GM12865 (cell line): ENCODE data around the gene RBM33.

Source experiments
- DNase-seq: peaks from one replicate; pipeline ENCODE4 v3.0.0; 2010; ENCODE audit warnings: low read depth
- H3K4me3 ChIP-seq: 2 replicates; pipeline ENCODE4 v1.5.1; 2011; ENCODE audit warnings: mild to moderate bottlenecking, low read depth, low read length, control low read depth
- TF ChIP-seq, protein P1 (sequence below): IDR thresholded peaks from 2 replicates; pipeline ENCODE4 v1.5.1; 2011; ENCODE audit warnings: low read length, control low read depth, low read depth, inconsistent platforms; ENCODE audit not compliant: insufficient read depth; ENCODE audit errors: missing control alignments

Gene RBM33

DNA sequence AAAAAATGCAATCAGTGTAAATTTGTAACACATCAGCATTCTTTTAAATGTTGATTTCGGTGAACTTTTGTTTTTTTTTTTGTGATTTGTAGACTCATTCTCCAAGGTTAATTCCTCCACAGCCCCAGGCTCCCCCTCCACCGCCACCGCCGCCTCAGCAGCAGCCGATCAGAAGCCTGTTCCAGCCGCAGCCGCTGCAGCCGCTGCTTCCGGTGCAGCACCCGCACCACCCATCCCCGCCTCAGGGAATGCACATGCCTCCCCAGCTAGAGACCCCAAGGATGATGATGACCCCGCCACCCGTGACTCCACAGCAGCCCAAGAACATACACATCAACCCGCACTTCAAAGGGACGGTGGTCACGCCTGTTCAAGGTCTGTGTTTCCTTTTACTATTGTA is 66.6 kb downstream of the RBM33 start:
- DNase-seq = no peak
- no peak overlapping the region for H3K4me3 ChIP-seq
- TF ChIP-seq, protein P1, sequence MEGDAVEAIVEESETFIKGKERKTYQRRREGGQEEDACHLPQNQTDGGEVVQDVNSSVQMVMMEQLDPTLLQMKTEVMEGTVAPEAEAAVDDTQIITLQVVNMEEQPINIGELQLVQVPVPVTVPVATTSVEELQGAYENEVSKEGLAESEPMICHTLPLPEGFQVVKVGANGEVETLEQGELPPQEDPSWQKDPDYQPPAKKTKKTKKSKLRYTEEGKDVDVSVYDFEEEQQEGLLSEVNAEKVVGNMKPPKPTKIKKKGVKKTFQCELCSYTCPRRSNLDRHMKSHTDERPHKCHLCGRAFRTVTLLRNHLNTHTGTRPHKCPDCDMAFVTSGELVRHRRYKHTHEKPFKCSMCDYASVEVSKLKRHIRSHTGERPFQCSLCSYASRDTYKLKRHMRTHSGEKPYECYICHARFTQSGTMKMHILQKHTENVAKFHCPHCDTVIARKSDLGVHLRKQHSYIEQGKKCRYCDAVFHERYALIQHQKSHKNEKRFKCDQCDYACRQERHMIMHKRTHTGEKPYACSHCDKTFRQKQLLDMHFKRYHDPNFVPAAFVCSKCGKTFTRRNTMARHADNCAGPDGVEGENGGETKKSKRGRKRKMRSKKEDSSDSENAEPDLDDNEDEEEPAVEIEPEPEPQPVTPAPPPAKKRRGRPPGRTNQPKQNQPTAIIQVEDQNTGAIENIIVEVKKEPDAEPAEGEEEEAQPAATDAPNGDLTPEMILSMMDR = no peak

DNA sequence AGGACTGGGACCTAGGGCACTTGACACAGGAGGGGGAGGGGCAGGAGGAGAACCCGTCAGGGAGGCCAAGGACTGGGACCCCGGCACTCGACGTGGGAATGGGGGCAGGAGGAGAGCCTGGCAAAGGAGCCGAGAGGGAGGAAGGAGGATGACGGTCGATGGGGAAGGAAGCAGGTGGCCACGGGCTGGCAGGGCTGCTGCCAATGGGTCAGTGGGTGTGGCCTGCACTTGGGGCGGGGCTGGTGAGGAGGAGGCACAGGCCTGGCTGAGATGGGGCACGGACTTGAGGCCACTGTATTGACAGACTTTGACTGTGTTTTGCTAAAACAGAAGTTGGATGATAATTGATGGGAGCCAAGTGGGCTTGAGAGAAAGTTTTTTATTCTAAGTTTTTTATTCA is 68.9 kb downstream of the RBM33 start:
- no peak for DNase-seq
- TF ChIP-seq, protein P1 = no peak
- H3K4me3 ChIP-seq = no peak overlapping the region

DNA sequence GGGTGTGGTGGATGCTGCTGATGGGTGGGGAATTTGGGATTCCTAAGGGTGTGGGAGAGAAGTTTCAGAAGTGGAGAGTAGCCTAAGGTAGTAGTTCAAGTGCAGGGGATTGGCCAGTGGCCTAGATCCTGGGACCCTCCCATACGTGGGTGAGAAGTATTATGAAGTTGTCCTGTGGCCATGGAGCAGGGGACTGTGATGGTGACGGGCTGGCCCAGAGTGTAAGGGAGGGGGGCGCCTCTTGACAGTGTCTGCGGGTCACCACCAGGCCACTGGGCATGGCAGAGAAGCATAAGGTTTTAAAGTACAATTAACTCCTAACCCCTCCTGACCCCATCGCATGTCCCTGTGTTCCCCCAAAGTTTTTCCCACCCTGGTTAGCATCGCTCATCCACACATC is 70.2 kb downstream of the RBM33 start:
- H3K4me3 ChIP-seq = no peak overlapping the region
- DNase-seq = no peak
- TF ChIP-seq, protein P1 = no peak

DNA sequence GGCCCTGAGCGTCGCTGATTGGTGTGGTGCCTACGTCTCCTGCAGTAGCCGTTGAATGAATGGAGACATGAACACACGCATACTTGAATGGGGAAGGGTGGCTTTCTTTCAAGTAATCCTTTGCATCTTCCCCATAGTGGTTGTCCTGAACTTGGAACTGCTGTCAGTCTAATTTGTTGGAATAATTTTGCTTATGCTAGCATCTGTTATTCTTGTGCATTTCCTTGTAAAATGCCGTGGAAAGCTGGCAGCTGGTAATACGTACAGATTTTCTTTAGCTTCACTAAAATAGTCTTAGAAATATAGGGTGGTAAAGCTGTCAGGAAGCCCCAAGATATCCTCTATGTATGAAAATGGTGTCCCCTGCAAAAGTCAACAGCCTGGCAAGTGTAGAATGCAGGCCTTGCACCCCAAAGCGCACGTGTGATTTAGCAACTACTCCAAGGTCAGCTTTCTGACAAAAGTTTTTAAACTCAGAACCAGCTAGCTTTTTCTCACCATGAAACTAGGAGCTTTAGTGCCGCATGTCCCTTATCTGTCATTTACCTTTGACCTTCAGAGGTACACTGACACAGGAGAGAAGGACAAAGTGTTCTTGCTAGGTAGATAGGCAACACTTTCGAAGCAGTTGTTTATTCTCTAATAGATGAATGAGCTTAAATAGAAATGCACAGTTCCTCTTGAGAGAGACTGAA is 70.8 kb downstream of the RBM33 start:
- H3K4me3 ChIP-seq = no peak overlapping the region
- TF ChIP-seq, protein P1 = no peak
- DNase-seq = no peak

DNA sequence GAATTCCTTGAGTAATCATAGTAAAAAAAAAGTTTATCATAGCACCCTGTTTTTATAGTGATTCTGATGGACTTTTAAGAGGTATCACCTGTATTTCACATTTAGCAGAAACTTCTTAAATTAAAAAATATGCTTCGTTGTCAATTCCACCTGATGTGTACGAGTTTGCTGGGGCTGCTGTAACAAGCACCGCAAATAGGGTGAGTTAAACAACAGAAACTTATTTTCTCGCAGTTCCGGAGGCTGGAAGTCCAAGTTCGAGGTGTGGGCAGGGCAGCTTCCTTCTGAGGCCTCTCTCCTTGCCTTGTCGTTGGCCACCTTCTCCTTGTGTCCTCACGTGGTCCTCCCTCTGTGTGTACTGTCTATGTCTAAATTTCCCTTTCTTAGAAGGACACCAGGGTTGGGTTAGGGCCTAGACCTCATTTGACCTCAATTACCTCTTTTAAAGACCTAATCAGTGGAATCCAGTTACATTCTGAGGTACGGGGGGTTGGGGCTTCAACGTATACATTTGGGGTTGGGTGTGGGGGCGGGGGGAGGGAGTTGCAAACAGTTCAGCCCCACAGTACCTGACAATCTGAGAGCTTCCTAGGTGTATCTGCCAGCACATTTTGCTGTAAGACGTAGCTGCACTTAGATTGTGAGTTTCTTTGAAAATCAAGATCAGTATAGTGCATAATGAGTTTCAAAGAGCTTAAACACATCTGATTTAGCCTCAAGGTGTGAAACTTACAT is 72.7 kb downstream of the RBM33 start:
- TF ChIP-seq, protein P1 = no peak
- no peak overlapping the region for H3K4me3 ChIP-seq
- DNase-seq = no peak

DNA sequence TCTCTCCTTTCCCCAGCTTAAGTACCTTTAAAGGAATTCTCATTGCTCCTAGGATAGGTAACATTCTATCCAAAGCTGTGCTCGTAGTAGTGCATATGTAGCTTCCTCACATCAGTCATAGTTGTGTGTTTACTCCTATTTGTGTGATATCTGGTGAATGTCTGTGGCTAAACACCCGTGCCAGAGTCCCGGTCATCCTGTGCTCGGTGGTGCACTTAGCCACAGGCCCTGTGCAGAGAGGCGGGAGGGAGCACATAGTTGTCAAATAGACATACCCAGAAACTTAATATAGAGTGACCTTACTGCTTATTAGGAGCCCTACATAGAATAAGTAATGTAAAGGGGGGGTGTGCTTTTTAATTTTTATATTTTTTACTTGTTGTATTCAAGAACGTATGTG is 76.6 kb downstream of the RBM33 start:
- H3K4me3 ChIP-seq = no peak overlapping the region
- TF ChIP-seq, protein P1 = no peak
- peak; percentile 50 for DNase-seq

DNA sequence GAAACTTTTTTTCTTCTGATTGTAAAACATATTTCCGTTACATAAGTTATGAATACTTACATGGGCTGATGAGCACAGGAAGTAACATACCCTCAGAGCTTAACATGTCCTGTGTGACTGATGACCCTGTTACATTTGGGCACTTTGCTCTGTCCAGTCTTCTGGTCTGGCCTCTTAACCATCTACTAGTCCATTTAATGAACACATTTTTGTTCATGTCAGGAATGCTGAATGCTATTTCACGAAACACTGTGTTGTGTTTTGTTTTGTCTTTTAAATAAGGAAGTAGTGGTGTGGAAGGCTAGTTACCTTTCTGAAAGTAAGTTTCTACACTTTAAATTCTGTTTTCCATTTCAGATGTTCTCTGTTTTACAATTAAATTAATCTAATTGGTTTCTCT is 77.7 kb downstream of the RBM33 start:
- peak; percentile 67 for DNase-seq
- TF ChIP-seq, protein P1 = no peak
- H3K4me3 ChIP-seq = peak overlapping the region; percentile 23; the same call in 1 of the 2 replicates
